Neural cell (in vitro differentiated cells): Measurements from ENCODE around the gene PSMB3.
A peak's percentile ranks its signal among the peaks of the same experiment; 100 is the strongest.

Experiments
- CTCF ChIP-seq: fragments of 450-650 bp; IDR thresholded peaks from 2 replicates; pipeline ENCODE4 v1.5.1; 2014; ENCODE audit warnings: antibody characterized with exemption, mild to moderate bottlenecking, moderate library complexity; ENCODE audit not compliant: poor library complexity, severe bottlenecking
- EP300 ChIP-seq: fragments of 450-650 bp; conservative IDR thresholded peaks from 2 replicates; pipeline ENCODE4 v1.6.1; 2014; ENCODE audit warnings: antibody characterized with exemption, mild to moderate bottlenecking, moderate library complexity; ENCODE audit not compliant: poor library complexity, severe bottlenecking
- EZH2 ChIP-seq: fragments of 200-600, 300-800 bp; shearing (Covaris generic), sonication (generic); IDR thresholded peaks from 2 replicates; pipeline ENCODE4 v1.6.1; 2014; ENCODE audit warnings: antibody characterized with exemption, low read length, borderline replicate concordance, mild to moderate bottlenecking; ENCODE audit not compliant: insufficient read depth, poor library complexity, severe bottlenecking
- POLR2AphosphoS5 ChIP-seq: IDR thresholded peaks from 2 replicates; pipeline ENCODE4 v1.6.1; 2012
- SMC3 ChIP-seq: fragments of 450-650 bp; conservative IDR thresholded peaks from 2 replicates; pipeline ENCODE4 v1.6.1; 2014; ENCODE audit warnings: antibody characterized with exemption, mild to moderate bottlenecking, moderate library complexity; ENCODE audit not compliant: poor library complexity

DNA sequence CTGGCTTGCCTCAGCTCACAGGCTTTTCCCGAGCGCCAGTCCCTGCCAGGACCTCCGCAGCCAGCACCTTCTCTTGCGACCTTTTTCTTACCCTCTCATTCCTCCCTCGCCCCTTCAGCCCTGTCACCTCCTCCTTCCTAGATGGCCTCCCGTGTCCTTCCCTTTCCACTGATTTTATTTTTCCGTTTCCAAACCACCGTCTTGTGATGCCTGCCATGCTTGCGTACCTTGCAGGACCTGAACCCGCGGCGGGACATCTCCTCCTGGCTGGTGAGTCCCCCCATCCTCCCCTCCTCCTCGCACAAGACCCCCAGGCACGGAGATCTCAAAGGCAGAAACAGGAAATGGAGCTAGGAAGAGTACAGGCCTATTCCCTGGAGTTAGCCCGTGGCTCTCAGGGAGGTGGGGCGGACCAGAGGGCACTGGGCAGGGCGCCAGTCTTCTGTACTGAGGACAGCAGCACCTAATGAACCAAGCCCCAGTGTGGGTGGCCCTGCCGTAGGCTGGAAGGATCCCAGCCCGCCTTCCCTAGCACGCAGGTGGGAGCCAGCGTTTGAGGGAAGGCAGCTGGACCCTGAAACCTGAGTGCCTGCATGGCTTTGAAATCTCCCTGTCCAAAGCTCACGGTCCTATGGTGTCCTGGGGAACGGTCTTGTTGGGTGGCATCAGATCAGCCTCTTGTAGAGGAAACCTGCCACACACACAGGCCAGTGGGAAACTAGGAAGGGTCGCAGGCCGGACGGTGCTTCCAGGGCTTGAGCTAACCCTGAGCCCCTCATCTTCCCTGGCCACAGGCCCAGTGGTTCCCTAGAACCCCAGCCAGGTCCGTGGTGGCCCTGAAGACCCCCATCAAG lies 21.8 kb upstream of the PSMB3 start:
- TF ChIP-seq SMC3 (no peak), CTCF (no peak), POLR2AphosphoS5 (peak; percentile 19), EZH2 (no peak), EP300 (no peak)
